GM15510 (cell line): ENCODE results near the gene TNN.

Source experiments
- POLR2A ChIP-seq: IDR thresholded peaks from 3 replicates; pipeline ENCODE4 v1.6.1; 2011; ENCODE audit warnings: borderline replicate concordance; ENCODE audit not compliant: insufficient read length; ENCODE audit errors: extremely low read depth

Gene TNN

DNA sequence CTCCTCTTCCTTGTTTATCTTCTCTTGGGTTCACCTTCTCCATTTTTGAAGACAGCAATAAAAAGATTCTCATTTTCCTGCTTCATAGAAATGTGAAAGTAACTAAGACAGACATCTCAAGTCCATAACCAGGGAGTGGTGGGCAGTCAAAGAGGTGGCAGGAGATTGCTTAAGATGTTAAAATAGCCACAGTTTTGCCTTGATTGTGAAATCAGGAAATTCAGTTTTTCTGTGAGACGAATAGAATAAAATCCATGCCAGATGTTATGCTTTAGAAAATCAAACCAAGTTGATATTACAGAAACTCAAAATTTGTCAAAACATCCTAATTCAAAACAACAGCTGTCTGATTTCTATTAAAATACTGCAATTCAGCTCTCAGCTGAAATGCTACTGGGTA, 57.2 kb downstream of the TNN start:
- TF ChIP-seq POLR2A, result no peak

GRCh38 chr1:175126347-175126746, 58.7 kb downstream of the TNN start:
- no peak for TF ChIP-seq POLR2A

GRCh38 chr1:175127565-175127964, 59.9 kb downstream of the TNN start:
- TF ChIP-seq POLR2A, result no peak

- no peak for TF ChIP-seq POLR2A
These were observed 60.9 kb downstream of the TNN start for GRCh38 chr1:175128523-175128922.

- no peak for TF ChIP-seq POLR2A
These were observed 61.5 kb downstream of the TNN start for GRCh38 chr1:175129182-175129581.

GRCh38 chr1:175129644-175129996, 62.0 kb downstream of the TNN start:
- TF ChIP-seq POLR2A, result no peak

- no peak for TF ChIP-seq POLR2A
These were observed 62.5 kb downstream of the TNN start for GRCh38 chr1:175129997-175130648.

GRCh38 chr1:175130649-175131045, 63.0 kb downstream of the TNN start:
- TF ChIP-seq POLR2A, result no peak

GRCh38 chr1:175131095-175131494, 63.5 kb downstream of the TNN start:
- TF ChIP-seq POLR2A, result no peak

DNA sequence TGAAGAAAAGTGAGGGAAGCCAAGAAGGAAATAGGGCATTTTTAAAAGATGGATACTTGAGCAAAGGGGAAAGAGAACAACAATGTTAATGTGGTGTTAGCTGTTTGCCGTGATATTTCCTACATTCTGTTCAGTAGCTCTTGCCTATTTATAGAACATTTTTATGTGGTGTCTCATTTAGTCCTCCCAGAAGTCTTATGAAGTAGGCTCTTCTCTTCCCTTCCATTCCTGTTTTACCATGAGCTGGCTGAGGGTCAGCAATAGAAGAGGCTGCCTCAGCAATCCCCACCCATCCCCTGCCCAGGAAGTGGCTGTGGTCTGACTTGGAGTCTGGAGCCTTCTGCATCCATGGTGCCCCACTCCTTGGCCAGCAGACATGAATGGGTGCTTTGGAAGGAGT, 64.8 kb downstream of the TNN start:
- TF ChIP-seq POLR2A, result no peak

DNA sequence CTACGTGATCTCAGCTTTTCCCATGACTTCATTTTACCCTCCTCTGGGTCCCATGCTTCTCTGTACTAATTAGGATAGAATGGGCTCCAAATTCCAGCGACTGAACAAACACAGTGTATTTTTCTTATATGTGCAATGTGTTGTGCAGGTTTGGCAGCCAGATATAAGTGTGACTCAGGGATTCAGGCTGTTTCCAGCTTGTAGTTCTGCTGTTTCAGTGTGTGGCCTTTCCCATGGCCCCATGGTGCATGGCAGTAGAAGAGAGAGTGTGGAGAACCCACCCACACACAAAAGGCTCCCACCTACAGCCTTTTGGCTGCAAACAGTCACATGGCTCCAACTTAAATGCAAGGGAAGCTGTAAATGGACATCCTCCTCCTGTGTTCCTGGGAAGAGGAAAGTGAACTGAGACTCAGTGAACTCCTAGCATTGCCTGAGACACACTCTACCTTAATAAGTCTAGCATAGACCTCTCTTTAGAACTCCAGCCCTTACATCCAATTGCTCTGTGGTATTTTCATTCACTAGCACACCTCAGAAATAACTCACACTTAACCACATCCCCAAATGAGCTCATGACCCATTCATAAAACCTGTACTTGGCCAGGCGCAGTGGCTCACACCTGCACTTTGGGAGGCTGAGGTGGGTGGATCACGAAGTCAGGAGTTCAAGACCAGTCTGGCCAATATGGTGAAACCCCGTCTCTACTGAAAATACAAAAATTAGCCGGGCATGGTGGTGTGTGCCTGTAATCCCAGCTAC, 66.2 kb downstream of the TNN start:
- TF ChIP-seq POLR2A, result no peak

- TF ChIP-seq POLR2A, result no peak
These were observed 66.9 kb downstream of the TNN start for GRCh38 chr1:175134500-175134899.

- no peak for TF ChIP-seq POLR2A
These were observed 68.6 kb downstream of the TNN start for GRCh38 chr1:175136246-175136645.

GRCh38 chr1:175137369-175137768, 69.7 kb downstream of the TNN start:
- no peak for TF ChIP-seq POLR2A

DNA sequence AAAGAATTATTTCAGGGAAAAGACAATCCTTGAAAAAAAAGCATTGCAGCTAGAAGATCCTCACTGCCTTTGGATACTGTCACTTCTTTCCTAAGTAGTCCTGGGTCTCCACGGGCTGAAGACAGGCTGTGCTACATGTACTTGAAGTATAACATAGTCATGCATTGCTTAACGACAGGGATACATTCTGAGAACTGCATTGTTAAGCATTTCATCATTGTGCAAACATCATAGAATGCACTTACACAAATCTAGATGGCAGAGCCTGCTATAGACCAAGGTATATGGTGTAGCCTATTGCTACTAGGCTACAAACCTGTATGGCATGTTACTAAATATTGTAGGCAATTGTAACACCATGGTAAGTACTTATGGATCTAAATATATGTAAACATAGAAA, 70.9 kb downstream of the TNN start:
- no peak for TF ChIP-seq POLR2A

DNA sequence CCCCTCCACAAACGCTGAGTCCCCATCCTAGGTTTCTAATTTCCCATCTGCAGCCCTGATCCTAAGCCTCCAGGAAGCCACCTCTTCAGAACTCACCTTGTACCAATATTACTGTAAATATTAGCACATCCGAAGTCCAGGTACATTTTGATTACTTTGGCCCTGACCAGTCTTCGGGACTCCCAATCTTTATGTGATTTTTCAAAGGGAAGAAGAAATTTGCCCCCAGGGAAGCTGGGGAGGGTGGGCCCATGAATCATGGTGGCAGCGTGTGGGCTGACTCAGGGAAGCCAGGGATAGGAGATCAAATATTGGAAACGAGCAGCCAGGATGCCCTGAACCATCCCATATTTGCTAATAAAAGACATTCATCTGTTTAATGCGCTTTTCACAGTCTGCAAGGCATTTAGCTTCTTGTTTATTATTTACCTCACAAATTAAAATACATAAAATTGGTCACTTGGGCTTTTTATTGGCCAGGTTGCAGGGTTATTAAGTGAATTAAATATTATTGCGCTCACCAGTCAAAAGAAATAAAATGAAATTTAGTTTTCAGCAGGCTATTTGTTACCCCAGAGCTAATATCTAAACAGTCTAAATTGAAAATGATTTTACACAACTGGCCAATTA, 78.4 kb downstream of the TNN start:
- TF ChIP-seq POLR2A, result no peak
